VCaP (cell line): ENCODE results near the gene HEBP2.

ENCODE experiments used
- H3K27ac ChIP-seq: fragments of 450-650 bp; 2 replicates; pipeline ENCODE4 v1.5.1; 2017
- CTCF ChIP-seq: fragments of 450-650 bp; conservative IDR thresholded peaks from 2 replicates; pipeline ENCODE4 v1.5.1; 2017; ENCODE audit warnings: mild to moderate bottlenecking, moderate library complexity

HEBP2 gene

DNA sequence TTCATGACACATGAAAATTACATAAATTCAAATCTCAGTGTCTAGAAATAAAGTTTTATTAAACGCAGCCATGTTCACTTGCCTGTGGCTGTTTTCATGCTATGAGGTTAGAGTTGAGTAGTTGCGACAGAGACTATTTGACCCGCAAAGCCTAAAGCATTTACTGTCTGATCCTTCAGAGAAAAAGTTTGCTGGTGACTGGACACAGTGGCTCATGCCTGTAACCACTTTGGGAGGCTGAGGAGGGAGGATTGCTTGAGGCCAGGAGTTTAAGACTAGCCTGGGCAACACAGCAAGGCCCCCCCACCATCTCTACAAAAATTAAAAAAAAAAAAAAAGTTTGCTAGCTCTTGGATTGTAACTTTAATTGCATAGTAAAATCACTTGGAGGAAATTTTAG is 17.1 kb upstream of the HEBP2 start:
- TF ChIP-seq CTCF = no peak
- peak overlapping the region; percentile 99 for H3K27ac ChIP-seq

DNA sequence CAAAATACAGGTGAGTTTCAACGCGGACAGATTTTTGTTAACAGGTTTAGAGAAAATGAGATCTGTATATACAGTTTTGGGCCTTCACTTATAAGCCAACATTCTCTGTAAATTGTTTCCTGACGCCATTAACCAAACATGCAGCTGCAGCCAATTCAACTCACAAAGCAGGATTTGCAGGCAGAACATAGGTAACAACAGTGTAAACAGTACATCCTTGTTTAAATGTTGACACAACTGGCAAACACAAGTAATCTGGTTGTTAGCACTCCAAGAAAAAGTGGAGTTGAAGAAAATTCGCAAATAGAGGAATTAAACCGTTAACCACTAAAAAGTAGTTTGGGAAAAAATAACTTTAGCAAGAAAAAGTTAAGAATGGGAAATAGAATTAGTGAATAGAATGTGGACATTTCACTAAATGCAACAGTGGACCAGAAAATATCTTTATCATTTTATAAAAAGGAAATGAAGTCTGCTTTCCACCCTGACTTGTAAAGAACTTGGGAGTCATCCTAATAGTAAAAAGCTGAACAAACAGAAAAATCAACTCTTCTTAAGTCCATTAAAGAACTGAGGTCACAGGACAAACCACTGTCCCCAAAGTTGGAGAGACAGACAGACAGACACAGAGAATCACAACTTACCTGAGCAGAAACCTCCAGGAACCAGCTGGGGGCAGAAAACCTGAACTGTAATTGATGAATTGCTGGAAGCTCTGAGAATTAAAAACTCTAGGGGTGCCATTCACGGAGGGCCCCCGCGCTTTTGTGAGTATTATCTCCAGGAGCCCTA is 16.2 kb upstream of the HEBP2 start:
- TF ChIP-seq CTCF = 0 out of 2 replicates have a peak, but pooled peaks have one; percentile 28
- peak overlapping the region; percentile 99 for H3K27ac ChIP-seq

DNA sequence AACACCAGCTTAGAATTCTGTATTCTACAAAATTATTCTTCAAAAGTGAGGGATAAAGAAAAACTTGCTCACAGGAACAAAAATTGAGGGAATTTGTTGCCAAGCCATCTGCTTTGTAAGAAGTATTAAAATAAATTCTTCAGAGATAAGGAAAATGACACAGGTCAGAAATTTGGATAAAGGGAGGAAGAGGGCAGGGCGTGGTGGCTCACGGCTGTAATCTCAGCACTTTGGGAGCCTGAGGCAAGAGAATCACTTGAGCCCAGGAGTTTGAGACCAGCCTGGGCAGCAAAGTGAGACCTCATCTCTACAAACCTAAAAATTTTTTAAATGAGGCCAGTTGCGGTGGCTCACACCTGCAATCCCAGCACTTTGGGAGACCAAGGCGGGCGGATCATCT is 14.5 kb upstream of the HEBP2 start:
- peak overlapping the region; percentile 99 for H3K27ac ChIP-seq
- TF ChIP-seq CTCF = no peak

DNA sequence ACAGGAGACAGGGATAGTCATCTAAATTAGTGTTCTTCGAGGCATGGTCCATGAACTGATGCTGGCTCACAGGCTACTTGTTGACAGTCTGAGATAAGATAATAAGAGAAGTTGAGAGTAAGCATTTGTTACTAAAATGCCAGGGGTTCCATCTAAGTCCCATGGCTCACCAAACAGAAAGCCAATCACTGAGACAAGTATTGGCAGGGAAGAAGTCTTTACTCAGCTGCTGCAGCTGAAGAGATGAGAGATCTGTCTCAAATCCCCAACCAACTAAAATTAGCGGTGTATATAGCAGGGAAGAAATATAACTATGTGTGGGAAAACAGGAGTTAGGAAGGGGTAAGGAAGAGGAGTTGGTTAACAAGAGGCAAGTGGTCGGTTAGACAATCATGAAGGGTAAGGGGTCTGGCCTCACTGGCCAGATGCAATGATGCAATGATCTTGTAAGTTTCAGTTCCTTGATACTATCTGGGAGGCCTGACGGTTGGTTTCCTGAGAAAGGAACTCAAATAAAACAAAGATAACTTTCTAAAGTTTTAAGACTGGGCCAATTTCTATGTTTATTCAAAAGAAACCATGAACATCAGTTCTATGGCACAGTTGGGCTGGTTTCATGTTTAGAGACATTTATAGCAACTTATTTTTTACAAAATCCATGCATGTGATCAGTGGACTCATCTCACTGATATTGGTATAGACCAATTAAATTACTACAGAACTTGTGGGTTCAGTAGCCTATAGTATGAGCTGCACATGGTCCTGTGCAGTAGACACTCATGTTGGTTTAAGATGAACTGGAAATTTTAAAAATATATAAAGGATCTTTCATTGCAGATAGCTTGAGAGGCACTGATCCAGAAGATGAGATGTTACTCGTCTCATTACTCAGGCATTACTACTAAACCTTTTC is 9.9 kb upstream of the HEBP2 start:
- TF ChIP-seq CTCF = no peak
- no peak overlapping the region for H3K27ac ChIP-seq

DNA sequence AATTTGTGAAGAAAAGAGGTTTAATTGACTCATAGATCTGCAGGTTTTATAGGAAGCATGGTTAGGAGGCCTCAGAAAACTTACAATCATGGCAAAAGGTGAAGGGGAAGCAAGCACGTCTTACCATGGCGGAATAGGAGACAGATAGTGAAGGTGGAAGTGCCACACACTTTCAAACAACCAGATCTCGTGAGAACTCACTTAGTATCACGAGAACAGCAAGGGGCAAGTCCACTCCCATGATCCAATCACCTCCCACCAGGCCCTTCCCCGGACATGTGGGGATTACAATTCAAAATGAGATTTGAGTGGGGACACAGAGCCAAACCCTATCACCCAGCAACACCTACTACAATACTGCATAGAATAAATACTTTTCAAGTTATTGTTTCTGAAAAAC is 7.3 kb upstream of the HEBP2 start:
- no peak for TF ChIP-seq CTCF
- no peak overlapping the region for H3K27ac ChIP-seq

GRCh38 chr6:138397128-138398122 is 6.6 kb upstream of the HEBP2 start:
- no peak for TF ChIP-seq CTCF
- H3K27ac ChIP-seq = no peak overlapping the region
